ENCODE results near the gene ABHD2.

ABHD2 gene

GRCh38 chr15:89175617-89176191, 87.4 kb downstream of the ABHD2 start:
- H3K36me3 Mint-ChIP-seq: peaks cover 9% of the 10 kb centered on the region
- no peaks in the 10 kb centered on the region for H3K4me1 Mint-ChIP-seq
- no peak overlapping the region for H3K27ac Mint-ChIP-seq
- H3K4me3 Mint-ChIP-seq: no peak overlapping the region
- no peaks in the 10 kb centered on the region for H3K9me3 Mint-ChIP-seq
- ATAC-seq (ENCODE audit: low read depth) (no peak), DNase-seq (ENCODE audit: low spot score in 2 of 2) (no peak)
- no peaks in the 10 kb centered on the region for H3K27me3 Mint-ChIP-seq

DNA sequence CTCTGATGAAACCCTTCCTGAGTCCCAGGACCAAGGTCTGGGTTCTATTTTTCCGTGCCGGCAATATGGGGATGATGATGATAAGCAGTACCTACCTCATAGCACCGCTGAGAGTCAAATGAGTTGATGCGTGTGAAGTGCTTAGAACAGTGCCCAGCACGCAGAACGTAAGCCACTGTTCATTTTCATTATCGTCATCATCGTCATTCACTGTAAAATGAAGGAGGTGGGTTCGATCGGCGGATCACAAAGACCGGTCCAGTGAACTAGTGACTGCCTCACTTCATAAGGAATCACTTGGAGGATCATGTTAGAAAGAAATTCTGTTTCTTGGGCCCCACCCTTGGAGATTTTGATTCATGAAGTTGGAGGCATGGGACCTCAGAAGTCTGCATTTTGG, 88.9 kb downstream of the ABHD2 start:
- Mint-ChIP-seq H3K9me3 (no peaks in the 10 kb centered on the region), H3K4me3 (no peak overlapping the region), H3K27ac (no peak overlapping the region), H3K36me3 (peaks cover 13% of the 10 kb centered on the region), H3K4me1 (no peaks in the 10 kb centered on the region), H3K27me3 (no peaks in the 10 kb centered on the region)
- DNase-seq (ENCODE audit: low spot score in 2 of 2) (no peak), ATAC-seq (ENCODE audit: low read depth) (no peak)

- H3K4me1 Mint-ChIP-seq: no peaks in the 10 kb centered on the region
- no peak overlapping the region for H3K27ac Mint-ChIP-seq
- ATAC-seq (ENCODE audit: low read depth) (peak; percentile 31), DNase-seq (ENCODE audit: low spot score in 2 of 2) (peak; percentile 32 to 42)
- no peaks in the 10 kb centered on the region for H3K9me3 Mint-ChIP-seq
- no peak overlapping the region for H3K4me3 Mint-ChIP-seq
- H3K27me3 Mint-ChIP-seq: no peaks in the 10 kb centered on the region
- peaks cover 15% of the 10 kb centered on the region for H3K36me3 Mint-ChIP-seq
Measured at GRCh38 chr15:89177633-89178306, 89.5 kb downstream of the ABHD2 start.

DNA sequence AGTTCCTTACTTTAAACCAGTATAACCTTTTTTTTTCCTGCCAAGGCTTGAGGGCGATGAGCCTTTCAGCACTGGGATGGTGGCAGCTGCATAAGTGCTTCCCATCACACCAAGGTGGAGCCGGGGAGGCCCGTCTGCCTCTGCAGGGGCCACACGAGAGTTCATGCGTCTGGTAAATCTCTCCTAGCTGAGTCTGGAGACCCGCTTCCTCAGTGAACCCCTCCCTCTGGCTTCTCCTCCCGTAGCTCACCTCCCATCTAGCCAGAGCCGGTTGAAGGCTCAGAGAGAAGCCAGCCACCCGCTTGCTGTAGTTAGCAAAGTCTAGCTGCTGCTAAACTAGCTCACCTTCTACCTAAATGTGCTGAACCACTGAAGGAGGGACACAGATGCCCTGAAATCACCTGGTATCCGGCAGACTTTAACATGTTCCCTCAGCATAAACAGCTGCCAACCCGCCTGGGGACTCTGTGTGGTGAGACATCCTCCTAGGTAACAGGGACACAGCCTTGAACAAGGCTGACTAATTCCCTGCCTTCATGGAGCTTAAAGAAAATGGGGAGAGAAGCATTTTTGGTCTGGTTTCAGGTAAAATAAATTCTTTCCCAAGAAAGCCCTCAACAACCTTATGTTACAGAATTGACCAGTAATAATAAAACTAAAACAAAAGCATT, 90.2 kb downstream of the ABHD2 start:
- no peaks in the 10 kb centered on the region for H3K9me3 Mint-ChIP-seq
- H3K27me3 Mint-ChIP-seq: no peaks in the 10 kb centered on the region
- no peak overlapping the region for H3K4me3 Mint-ChIP-seq
- H3K4me1 Mint-ChIP-seq: no peaks in the 10 kb centered on the region
- peaks cover 14% of the 10 kb centered on the region for H3K36me3 Mint-ChIP-seq
- H3K27ac Mint-ChIP-seq: no peak overlapping the region
- DNase-seq (ENCODE audit: low spot score in 2 of 2): no peak
- ATAC-seq (ENCODE audit: low read depth): no peak

GRCh38 chr15:89179966-89180875, 92.0 kb downstream of the ABHD2 start:
- H3K9me3 Mint-ChIP-seq: no peaks in the 10 kb centered on the region
- no peak overlapping the region for H3K4me3 Mint-ChIP-seq
- no peak for ATAC-seq (ENCODE audit: low read depth)
- peaks cover 16% of the 10 kb centered on the region for H3K36me3 Mint-ChIP-seq
- no peaks in the 10 kb centered on the region for H3K27me3 Mint-ChIP-seq
- DNase-seq (ENCODE audit: low spot score in 2 of 2): no peak
- H3K27ac Mint-ChIP-seq: no peak overlapping the region
- no peaks in the 10 kb centered on the region for H3K4me1 Mint-ChIP-seq

DNA sequence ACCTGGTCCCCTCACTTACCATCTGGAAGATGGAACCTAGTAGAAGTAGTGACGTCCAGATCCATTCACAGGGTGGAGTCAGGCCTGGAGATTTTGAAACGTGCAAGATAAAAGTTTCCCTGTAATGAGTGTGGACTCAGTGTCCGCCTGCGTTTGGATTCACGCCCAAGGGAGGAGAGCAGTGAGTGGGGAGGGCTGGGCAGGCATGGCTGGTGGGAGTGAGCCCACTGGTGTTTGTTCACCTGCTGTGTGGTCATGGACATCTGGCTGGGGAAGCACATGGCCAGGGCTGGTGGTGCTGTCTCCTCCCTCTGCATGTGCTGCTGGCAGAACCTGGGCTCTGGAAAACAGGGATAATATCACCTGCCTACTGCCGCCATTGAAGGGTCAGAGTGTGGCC, 96.1 kb downstream of the ABHD2 start:
- Mint-ChIP-seq H3K4me3 (no peak overlapping the region), H3K36me3 (peaks cover 26% of the 10 kb centered on the region), H3K9me3 (no peaks in the 10 kb centered on the region), H3K4me1 (no peaks in the 10 kb centered on the region), H3K27me3 (no peaks in the 10 kb centered on the region), H3K27ac (no peak overlapping the region)
- ATAC-seq (ENCODE audit: low read depth) (no peak), DNase-seq (ENCODE audit: low spot score in 2 of 2) (no peak)

DNA sequence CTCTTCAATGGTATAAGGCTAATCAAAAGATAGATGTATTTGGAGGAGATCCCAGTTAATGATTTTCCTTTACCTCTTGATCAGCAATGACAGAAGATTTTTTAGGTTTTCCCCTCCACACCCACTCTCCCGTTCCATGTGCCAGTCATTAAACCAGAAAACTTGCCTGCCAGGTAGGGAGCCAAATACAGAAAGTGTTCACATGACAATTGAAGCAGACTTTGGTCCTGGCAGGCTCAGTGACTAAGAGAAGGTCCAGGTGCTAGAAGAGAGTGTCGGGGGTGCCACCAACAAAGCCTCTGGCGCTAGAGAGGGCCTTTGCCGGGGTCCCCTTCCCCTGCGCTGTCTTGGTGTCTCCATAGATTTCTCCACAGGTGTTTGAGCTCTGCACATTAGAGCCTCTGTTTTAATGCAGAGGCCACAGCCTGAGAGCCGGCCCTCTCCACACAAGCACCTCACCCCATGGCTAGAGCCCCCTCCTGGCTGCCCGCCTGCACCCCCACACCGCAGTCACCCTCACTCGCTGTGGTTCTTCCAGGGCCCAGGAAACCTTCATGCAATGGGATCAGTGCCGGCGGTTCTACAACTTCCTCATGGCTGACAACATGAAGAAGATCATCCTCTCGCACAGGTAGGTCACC, 96.8 kb downstream of the ABHD2 start:
- Mint-ChIP-seq H3K9me3 (no peaks in the 10 kb centered on the region), H3K4me1 (no peaks in the 10 kb centered on the region), H3K27ac (no peak overlapping the region), H3K36me3 (peaks cover 26% of the 10 kb centered on the region), H3K4me3 (no peak overlapping the region), H3K27me3 (no peaks in the 10 kb centered on the region)
- ATAC-seq (ENCODE audit: low read depth) (no peak), DNase-seq (ENCODE audit: low spot score in 2 of 2) (no peak)

- no peak for DNase-seq (ENCODE audit: low spot score in 2 of 2)
- no peak overlapping the region for H3K4me3 Mint-ChIP-seq
- no peaks in the 10 kb centered on the region for H3K9me3 Mint-ChIP-seq
- H3K4me1 Mint-ChIP-seq: no peaks in the 10 kb centered on the region
- no peak for ATAC-seq (ENCODE audit: low read depth)
- H3K27ac Mint-ChIP-seq: no peak overlapping the region
- H3K36me3 Mint-ChIP-seq: peaks cover 30% of the 10 kb centered on the region
- no peaks in the 10 kb centered on the region for H3K27me3 Mint-ChIP-seq
Measured at GRCh38 chr15:89186803-89187202, 98.5 kb downstream of the ABHD2 start.

- H3K4me1 Mint-ChIP-seq: no peaks in the 10 kb centered on the region
- H3K9me3 Mint-ChIP-seq: no peaks in the 10 kb centered on the region
- H3K27ac Mint-ChIP-seq: no peak overlapping the region
- ATAC-seq (ENCODE audit: low read depth) (no peak), DNase-seq (ENCODE audit: low spot score in 2 of 2) (no peak)
- H3K36me3 Mint-ChIP-seq: peaks cover 32% of the 10 kb centered on the region
- H3K4me3 Mint-ChIP-seq: no peak overlapping the region
- no peaks in the 10 kb centered on the region for H3K27me3 Mint-ChIP-seq
Measured at GRCh38 chr15:89187301-89187985, 99.2 kb downstream of the ABHD2 start.

DNA sequence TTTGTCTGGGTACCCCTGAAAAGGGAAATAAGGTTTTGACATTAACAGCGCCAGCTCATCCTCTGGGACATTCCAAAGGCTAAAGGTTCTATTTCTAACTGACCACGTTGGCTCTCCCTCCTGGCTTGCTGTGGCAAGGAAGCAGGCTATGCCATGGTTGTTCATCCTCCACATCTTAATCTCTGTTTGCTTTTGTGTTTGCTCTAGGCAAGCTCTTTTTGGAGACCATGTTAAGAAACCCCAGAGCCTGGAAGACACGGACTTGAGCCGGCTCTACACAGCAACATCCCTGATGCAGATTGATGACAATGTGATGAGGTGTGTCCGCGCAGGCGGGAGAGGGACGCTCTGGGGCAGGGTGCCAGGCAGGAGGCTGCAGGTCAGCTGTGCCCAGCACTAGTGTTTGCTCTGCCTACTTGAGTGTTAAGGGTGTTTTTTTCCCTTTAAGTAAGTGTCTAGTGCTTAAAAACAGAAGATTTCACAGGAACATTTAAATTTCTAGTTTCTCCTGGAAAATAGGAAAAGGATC, 99.8 kb downstream of the ABHD2 start:
- Mint-ChIP-seq H3K27me3 (no peaks in the 10 kb centered on the region), H3K4me3 (no peak overlapping the region), H3K27ac (no peak overlapping the region), H3K36me3 (peaks cover 38% of the 10 kb centered on the region), H3K9me3 (no peaks in the 10 kb centered on the region), H3K4me1 (no peaks in the 10 kb centered on the region)
- ATAC-seq (ENCODE audit: low read depth) (no peak), DNase-seq (ENCODE audit: low spot score in 2 of 2) (no peak)

- DNase-seq (ENCODE audit: low spot score in 2 of 2): no peak
- Mint-ChIP-seq H3K27me3 (no peaks in the 10 kb centered on the region), H3K36me3 (peaks cover 37% of the 10 kb centered on the region), H3K27ac (no peak overlapping the region), H3K9me3 (no peaks in the 10 kb centered on the region), H3K4me1 (no peaks in the 10 kb centered on the region), H3K4me3 (no peak overlapping the region)
- no peak for ATAC-seq (ENCODE audit: low read depth)
Measured at GRCh38 chr15:89192136-89192535, 103.9 kb downstream of the ABHD2 start.

DNA sequence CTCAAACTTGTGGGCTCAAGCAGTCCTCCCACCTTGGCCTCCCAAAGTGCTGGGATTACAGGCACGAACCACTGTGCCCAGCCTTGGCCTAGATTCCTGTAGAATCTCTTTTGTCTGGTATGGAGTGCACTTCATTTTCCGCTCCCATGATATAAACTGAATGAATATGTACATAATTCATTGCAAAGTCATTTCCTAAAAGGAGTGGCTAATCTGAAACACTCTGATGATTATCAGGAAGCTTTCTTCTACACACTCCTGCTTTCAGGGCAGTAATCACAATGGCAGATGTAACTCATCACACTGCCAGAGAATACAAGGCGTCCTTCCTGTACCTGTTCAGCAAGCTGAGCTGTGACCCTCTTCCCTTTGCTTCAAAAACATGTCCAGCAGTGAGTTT, 104.5 kb downstream of the ABHD2 start:
- H3K27ac Mint-ChIP-seq: no peak overlapping the region
- ATAC-seq (ENCODE audit: low read depth) (no peak), DNase-seq (ENCODE audit: low spot score in 2 of 2) (no peak)
- H3K36me3 Mint-ChIP-seq: peaks cover 35% of the 10 kb centered on the region
- H3K9me3 Mint-ChIP-seq: no peaks in the 10 kb centered on the region
- no peaks in the 10 kb centered on the region for H3K4me1 Mint-ChIP-seq
- no peaks in the 10 kb centered on the region for H3K27me3 Mint-ChIP-seq
- no peak overlapping the region for H3K4me3 Mint-ChIP-seq

DNA sequence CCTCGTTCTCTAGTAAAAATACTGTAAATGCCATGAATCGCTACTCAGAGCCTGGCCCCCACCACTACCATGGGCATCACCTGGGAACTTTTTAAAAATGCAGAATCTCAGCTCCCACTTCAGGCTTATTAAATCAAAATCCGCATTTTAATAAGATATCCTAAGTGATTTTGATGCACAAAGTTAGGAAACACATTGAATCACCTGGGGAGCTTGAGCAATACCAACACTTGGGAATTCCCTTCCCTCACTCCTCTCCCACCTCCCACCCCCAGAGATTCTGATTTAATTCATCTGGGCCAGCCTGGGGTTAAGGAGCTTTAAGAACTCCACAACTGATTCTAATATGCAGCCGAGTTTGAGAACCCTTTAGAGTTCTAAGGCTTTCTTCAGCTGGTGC, 106.4 kb downstream of the ABHD2 start:
- Mint-ChIP-seq H3K4me1 (no peaks in the 10 kb centered on the region), H3K36me3 (peaks cover 33% of the 10 kb centered on the region), H3K9me3 (no peaks in the 10 kb centered on the region), H3K4me3 (no peak overlapping the region), H3K27ac (no peak overlapping the region), H3K27me3 (no peaks in the 10 kb centered on the region)
- ATAC-seq (ENCODE audit: low read depth) (no peak), DNase-seq (ENCODE audit: low spot score in 2 of 2) (no peak)

Data from memory B cell (primary cell).